ENCODE data around the gene ZNF277. TPM values are rescaled to one million over a fixed set of nuclear protein-coding genes. Genes with fewer than 3 reads are reported as not detected.

The ZNF277 gene
- 38.4 and 42.2 TPM in 2 replicates for total RNA-seq (2013; cell fraction: nucleolus; rRNA removed)
- total RNA-seq (2014; rRNA removed) (19.8 and 30.8 TPM in 2 replicates), total RNA-seq (2014; rRNA removed; fragmentation: Illumina TruSeq; extraction: Trizol) (33.9 and 37.7 TPM in 2 replicates), total RNA-seq (2021) (20.5 and 24.2 TPM in 2 replicates), polyA plus RNA-seq (2011; rRNA removed) (28.7 and 44.7 TPM in 2 replicates), polyA plus RNA-seq (2014; fragmentation: Illumina TruSeq; extraction: Trizol) (27.5 and 34.3 TPM in 2 replicates), polyA plus RNA-seq (2014; fragmentation: Nextera tagmentation; extraction: Ambion mirVana) (10 to 100 TPM; 23.5 to 28.7 TPM), polyA plus RNA-seq (2014; rRNA removed) (14.9 and 18.8 TPM in 2 replicates), polyA plus RNA-seq (2016; fragmentation: Nextera tagmentation; extraction: Ambion mirVana) (10 to 100 TPM; 10.6 to 13.1 TPM), polyA minus RNA-seq (2011; rRNA and poly(A)+ RNA removed) (18.6 and 22.6 TPM in 2 replicates), Bru-seq, nascent RNA (percentile 72 among the genes with signal in this experiment), BruChase-seq, experiment 1, labeled RNA remaining after a 6-hour chase (percentile 60 among the genes with signal in this experiment), BruChase-seq, experiment 2, labeled RNA remaining after a 2-hour chase (percentile 64 among the genes with signal in this experiment)
- polyA plus RNA-seq (2011; ENCODE audit: low read depth) = 18.6 TPM
- polyA plus RNA-seq (2011; cell fraction: cytosol; rRNA removed) = 9.6 and 10.4 TPM in 2 replicates
- 8.3 and 9.4 TPM in 2 replicates for polyA plus RNA-seq (2011; cell fraction: nucleus; rRNA removed)
- polyA plus RNA-seq (2012) = 25.2 and 38.2 TPM in 2 replicates
- 15.5 and 20.6 TPM in 2 replicates for polyA minus RNA-seq (2011; cell fraction: cytosol; rRNA and poly(A)+ RNA removed)
- polyA minus RNA-seq (2011; cell fraction: nucleus; rRNA and poly(A)+ RNA removed) = 14.1 and 20.5 TPM in 2 replicates
- long read RNA-seq, experiment 1, transcript ZNF277-201 (12 exons, 1,849 nt) = major isoform, 19 of 20 reads
- long read RNA-seq, experiment 1, partial matches to known transcripts = 0 of 20 reads
- long read RNA-seq, experiment 1, other reads (novel, unspliced or antisense) = 1 of 20 reads
- long read RNA-seq, experiment 2, transcript ZNF277-201 (12 exons, 1,849 nt) = major isoform, 185 of 204 reads
- long read RNA-seq, experiment 2, transcript ZNF277-202 (12 exons, 1,736 nt) = minor isoform, 6 of 204 reads
- long read RNA-seq, experiment 2, partial matches to known transcripts = 2 of 204 reads
- long read RNA-seq, experiment 2, other reads (novel, unspliced or antisense) = 10 of 204 reads

DNA sequence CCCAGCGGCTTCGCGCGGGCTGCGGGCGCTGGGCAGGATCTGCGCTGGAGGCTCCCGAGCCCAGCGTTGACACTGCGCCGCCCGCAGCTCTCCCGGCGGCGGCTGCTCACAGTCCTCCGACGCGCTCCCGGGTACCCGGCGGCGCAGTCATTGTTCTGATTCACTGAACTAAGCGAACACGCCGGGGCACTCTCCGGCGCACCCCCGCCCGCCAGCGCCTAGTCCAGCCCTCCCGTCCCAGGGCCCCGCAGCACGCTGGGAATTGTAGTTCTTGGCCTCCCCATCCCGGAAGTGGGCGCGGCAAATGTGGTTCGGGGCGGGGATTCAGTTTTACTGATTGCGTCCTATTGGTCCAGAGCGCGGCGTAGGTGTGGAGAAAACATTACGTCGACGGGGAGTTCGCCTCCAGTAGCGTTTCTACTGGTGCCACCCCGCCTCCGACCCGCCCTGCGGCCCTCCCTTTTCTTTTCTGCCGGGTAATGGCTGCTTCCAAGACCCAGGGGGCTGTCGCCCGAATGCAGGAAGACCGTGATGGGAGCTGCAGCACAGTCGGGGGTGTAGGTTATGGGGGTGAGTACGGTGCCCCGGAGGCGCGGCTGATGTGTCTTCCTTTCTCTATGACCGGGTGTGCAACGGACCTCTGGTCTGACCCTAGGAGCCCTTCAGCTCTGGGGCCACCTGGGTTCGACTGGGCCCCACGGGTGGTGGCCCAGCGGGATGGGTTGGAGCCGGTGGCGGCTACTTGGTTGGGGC lies at the start of gene ZNF277, which contains the start of gene DOCK4:
ZNF277 (plus strand) TSS at position 458 of the 753 bp plus-strand sequence; CDS start at position 480, 22 bp downstream.
DOCK4 (minus strand) TSS at position 162 of the 753 bp plus-strand sequence. CDS start 261 bp downstream, outside the sequence.
- ChIA-PET RAD21 (ENCODE audit: unreplicated experiment) (interaction anchor here (0.6 to 1.1 kb wide), 3 partner anchors 9 to 207 kb away, joined by 3 read pairs; no protein-coding TSS in a partner anchor), CTCF (interaction anchor here (0.5 to 0.8 kb wide), 3 partner anchors 10 to 997 kb away, joined by 3 read pairs; no protein-coding TSS in a partner anchor), POLR2A (interaction anchor here (0.6 to 2.1 kb wide), 3 partner anchors 136 to 365 kb away, joined by 4 to 7 read pairs (median 4); no protein-coding TSS in a partner anchor), SMC1A (ENCODE audit: uncharacterized antibody, unreplicated experiment) (interaction anchor here (1.4 kb wide), 1 partner anchor 9 kb away, joined by 4 read pairs; no protein-coding TSS in a partner anchor)
- in situ Hi-C loops (cut with MboI) (loop anchor here (5.0 kb wide), 1 partner anchor 246 kb away; the partner anchor contains the start of gene IFRD1), intact Hi-C loops (cut with micrococcal nuclease; ENCODE audit: unreplicated experiment) (loop anchor here (2.0 to 5.0 kb wide), 2 partner anchors 124 to 244 kb away; partner anchors contain the start of gene IFRD1)
- Histone ChIP-seq H3K4me2 (ENCODE audit: control insufficient read depth, insufficient read depth) (peak within 1 kb of the TSS; percentile 83), H3K4me1 (ENCODE audit: control insufficient read depth, insufficient read depth, low read length) (no peaks in the 10 kb centered on the region; the same call in 1 of the 2 replicates), H4K20me1 (ENCODE audit: control insufficient read depth, insufficient read depth) (no peaks in the 10 kb centered on the region), H3K27ac (ENCODE audit: control insufficient read depth, insufficient read depth) (peak within 1 kb of the TSS; percentile 63), H3K4me3 (peak within 1 kb of the TSS; percentile 94), H3K9ac (ENCODE audit: control insufficient read depth, insufficient read depth, low read length) (peak within 1 kb of the TSS; percentile 85), H3K79me2 (ENCODE audit: control insufficient read depth, insufficient read depth, low read length) (peaks cover 14% of the 10 kb centered on the region), H3K9me3 (replicated peaks; ENCODE audit: control insufficient read depth, insufficient read depth, low read length) (no peaks in the 10 kb centered on the region), H3K36me3 (ENCODE audit: control insufficient read depth in 2 of 2, insufficient read depth in 2 of 2, low read length in 1 of 2) (no peaks in the 10 kb centered on the region), H3K27me3 (replicated peaks in 1 of 2; ENCODE audit: control insufficient read depth in 2 of 2, insufficient read depth in 2 of 2, low read length in 1 of 2) (no peaks in the 10 kb centered on the region), H2AFZ (ENCODE audit: control insufficient read depth, low read depth, low read length) (peak within 1 kb of the TSS; percentile 92)
- peak; percentile 94 for DNase-seq (ENCODE audit: low read depth, low spot score)
- under 1% methylated on average over 66 of the region's 67 CpGs for WGBS (ENCODE audit: insufficient coverage, insufficient replicate concordance, low lambda C conversion rate, missing lambda C conversion rate)
- peak; percentile 94 for ATAC-seq
- BruUV-seq (replicated peaks) = no TSS peak
- FAIRE-seq = peak; percentile 96
- TF ChIP-seq CHD1 (IDR thresholded peaks at IDR 0.05; ENCODE audit: low read depth, low read length) (peak; percentile 89; the same call in 1 of the 2 replicates), TCF7 (IDR thresholded peaks at IDR 0.05; ENCODE audit: borderline replicate concordance) (no peak), BRCA1 (IDR thresholded peaks at IDR 0.05; ENCODE audit: low read depth, low read length) (no peak), TAF1 (IDR thresholded peaks at IDR 0.05; ENCODE audit: borderline replicate concordance, low read depth, low read length) (peak; percentile 67; the same call in 1 of the 2 replicates), ATF7 (IDR thresholded peaks at IDR 0.05; ENCODE audit: low read depth) (peak; percentile 88), GABPA (IDR thresholded peaks at IDR 0.05; ENCODE audit: low read depth) (peak; percentile 63; the same call in 1 of the 2 replicates), MEF2A (IDR thresholded peaks at IDR 0.05; ENCODE audit: insufficient read depth, low read depth, low read length) (no peak), IKZF2 (IDR thresholded peaks at IDR 0.05) (peak in 1 of 2 experiments; percentile 36; a peak in 2 of 4 replicates), ZSCAN29 (IDR thresholded peaks at IDR 0.05) (no peak), ELK1 (IDR thresholded peaks at IDR 0.05; ENCODE audit: low read depth, low read length) (peak; percentile 94), NBN (IDR thresholded peaks at IDR 0.05) (peak; percentile 33; the same call in 1 of the 2 replicates)
- TF ChIP-seq, protein P1, sequence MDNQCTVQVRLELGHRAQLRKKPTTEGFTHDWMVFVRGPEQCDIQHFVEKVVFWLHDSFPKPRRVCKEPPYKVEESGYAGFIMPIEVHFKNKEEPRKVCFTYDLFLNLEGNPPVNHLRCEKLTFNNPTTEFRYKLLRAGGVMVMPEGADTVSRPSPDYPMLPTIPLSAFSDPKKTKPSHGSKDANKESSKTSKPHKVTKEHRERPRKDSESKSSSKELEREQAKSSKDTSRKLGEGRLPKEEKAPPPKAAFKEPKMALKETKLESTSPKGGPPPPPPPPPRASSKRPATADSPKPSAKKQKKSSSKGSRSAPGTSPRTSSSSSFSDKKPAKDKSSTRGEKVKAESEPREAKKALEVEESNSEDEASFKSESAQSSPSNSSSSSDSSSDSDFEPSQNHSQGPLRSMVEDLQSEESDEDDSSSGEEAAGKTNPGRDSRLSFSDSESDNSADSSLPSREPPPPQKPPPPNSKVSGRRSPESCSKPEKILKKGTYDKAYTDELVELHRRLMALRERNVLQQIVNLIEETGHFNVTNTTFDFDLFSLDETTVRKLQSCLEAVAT (IDR thresholded peaks at IDR 0.05) = 0 out of 2 replicates have a peak, but pooled peaks have one; percentile 22
- TF ChIP-seq, protein P2, sequence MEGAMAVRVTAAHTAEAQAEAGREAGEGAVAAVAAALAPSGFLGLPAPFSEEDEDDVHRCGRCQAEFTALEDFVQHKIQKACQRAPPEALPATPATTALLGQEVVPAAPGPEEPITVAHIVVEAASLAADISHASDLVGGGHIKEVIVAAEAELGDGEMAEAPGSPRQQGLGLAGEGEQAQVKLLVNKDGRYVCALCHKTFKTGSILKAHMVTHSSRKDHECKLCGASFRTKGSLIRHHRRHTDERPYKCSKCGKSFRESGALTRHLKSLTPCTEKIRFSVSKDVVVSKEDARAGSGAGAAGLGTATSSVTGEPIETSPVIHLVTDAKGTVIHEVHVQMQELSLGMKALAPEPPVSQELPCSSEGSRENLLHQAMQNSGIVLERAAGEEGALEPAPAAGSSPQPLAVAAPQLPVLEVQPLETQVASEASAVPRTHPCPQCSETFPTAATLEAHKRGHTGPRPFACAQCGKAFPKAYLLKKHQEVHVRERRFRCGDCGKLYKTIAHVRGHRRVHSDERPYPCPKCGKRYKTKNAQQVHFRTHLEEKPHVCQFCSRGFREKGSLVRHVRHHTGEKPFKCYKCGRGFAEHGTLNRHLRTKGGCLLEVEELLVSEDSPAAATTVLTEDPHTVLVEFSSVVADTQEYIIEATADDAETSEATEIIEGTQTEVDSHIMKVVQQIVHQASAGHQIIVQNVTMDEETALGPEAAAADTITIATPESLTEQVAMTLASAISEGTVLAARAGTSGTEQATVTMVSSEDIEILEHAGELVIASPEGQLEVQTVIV (IDR thresholded peaks at IDR 0.05; ENCODE audit: borderline replicate concordance, partially characterized antibody) = peak; percentile 71
